Stomach smooth muscle (tissue), 2 donors: Measurements from ENCODE around the gene ITPR1.

ENCODE experiments used
- H3K27ac ChIP-seq: one replicate; pipeline ENCODE4 v1.7.0; 2013; ENCODE audit warnings: mild to moderate bottlenecking, low read length, inconsistent platforms
- H3K27me3 ChIP-seq, 2 donors: one replicate each; pipeline ENCODE4 v1.7.0; 2013; ENCODE audit warnings: low read length in 2 of 2; ENCODE audit not compliant: insufficient read depth in 2 of 2, control insufficient read depth in 1 of 2
- H3K36me3 ChIP-seq, 2 donors: one replicate each; pipeline ENCODE4 v1.7.0; 2013; ENCODE audit warnings: low read length in 2 of 2; ENCODE audit not compliant: control insufficient read depth in 2 of 2, insufficient read depth in 2 of 2
- H3K4me1 ChIP-seq: one replicate; pipeline ENCODE4 v1.7.0; 2013; ENCODE audit warnings: low read length; ENCODE audit not compliant: control insufficient read depth, insufficient read depth
- H3K4me3 ChIP-seq, 2 donors: one replicate each; pipeline ENCODE4 v1.7.0; 2013; ENCODE audit warnings: low read length in 2 of 2
- H3K9ac ChIP-seq, 2 donors: one replicate each; pipeline ENCODE4 v1.7.0; 2013; ENCODE audit warnings: low read length in 2 of 2, mild to moderate bottlenecking in 1 of 2
- H3K9me3 ChIP-seq, 2 donors: one replicate each; pipeline ENCODE4 v1.7.0; 2013; ENCODE audit warnings: low read length in 2 of 2; ENCODE audit not compliant: control insufficient read depth in 2 of 2
- donor health status: healthy.
- donor health status: Pancreatic carcinoma.

Gene ITPR1

DNA sequence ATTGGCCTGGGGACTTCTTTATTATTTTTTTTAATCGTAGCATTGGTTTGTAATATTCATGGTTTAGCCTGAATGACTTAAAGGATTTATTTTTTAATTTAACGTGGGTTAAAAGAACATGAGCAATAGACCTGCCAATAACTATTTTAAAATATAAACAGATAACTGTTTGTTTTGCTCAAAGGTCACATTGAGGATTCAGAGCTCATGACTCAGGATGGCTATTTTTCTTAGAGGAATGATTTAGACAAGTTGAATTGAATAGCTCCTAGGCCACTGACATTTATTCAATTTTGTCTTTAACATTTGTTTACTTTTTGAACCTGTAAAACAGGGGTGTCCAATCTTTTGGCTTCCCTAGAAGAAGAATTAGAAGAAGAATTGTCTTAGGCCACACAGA is 68.5 kb downstream of the ITPR1 start:
- H3K9me3 ChIP-seq = no peaks in the 10 kb centered on the region
- no peak overlapping the region for H3K27ac ChIP-seq
- H3K27me3 ChIP-seq = no peaks in the 10 kb centered on the region
- H3K4me3 ChIP-seq = no peak overlapping the region
- no peaks in the 10 kb centered on the region for H3K4me1 ChIP-seq
- no peaks in the 10 kb centered on the region for H3K36me3 ChIP-seq
- H3K9ac ChIP-seq = no peak overlapping the region

DNA sequence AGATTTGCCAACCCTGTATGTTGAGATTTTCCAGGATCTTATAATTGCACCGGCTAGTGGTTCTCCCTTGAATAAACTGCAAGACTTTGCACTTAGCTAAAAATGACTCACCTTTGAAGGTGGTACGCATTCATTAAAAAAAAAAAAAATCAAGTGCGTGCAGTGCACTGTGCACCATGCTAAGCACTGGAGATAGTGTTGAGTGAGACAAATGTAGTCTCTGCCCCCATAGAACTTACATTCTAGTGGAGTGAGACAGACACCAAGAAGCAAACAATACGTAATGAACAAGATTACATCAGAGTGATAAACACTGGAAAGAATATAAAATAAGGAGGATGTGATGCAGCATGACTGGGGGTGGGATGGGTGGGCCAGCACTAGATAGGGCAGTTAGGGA is 69.4 kb downstream of the ITPR1 start:
- Histone ChIP-seq H3K27me3 (no peaks in the 10 kb centered on the region), H3K4me1 (no peaks in the 10 kb centered on the region), H3K4me3 (no peak overlapping the region), H3K36me3 (no peaks in the 10 kb centered on the region), H3K9ac (no peak overlapping the region), H3K9me3 (no peaks in the 10 kb centered on the region), H3K27ac (no peak overlapping the region)

DNA sequence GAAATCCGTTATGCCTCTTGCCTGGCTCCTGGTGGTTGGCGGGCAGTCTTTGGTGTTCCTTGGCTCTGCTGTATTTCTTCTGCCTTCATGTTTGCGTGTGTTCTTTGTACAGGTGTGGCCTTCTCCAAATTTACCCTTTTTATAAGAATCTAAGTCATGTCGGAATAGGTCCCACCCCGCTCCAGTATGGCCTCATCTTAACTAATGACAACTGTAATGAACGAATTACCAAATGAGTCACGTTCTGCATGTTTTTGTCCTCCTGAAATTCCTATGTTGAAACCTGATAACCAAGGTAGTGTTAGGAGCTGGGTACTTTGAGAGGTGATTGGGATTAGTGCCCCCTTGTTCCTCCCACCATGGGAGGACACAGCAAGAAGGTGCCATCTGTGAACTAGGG is 71.1 kb downstream of the ITPR1 start:
- Histone ChIP-seq H3K4me3 (no peak overlapping the region), H3K36me3 (no peaks in the 10 kb centered on the region), H3K27me3 (no peaks in the 10 kb centered on the region), H3K27ac (no peak overlapping the region), H3K4me1 (no peaks in the 10 kb centered on the region), H3K9me3 (no peaks in the 10 kb centered on the region), H3K9ac (no peak overlapping the region)

DNA sequence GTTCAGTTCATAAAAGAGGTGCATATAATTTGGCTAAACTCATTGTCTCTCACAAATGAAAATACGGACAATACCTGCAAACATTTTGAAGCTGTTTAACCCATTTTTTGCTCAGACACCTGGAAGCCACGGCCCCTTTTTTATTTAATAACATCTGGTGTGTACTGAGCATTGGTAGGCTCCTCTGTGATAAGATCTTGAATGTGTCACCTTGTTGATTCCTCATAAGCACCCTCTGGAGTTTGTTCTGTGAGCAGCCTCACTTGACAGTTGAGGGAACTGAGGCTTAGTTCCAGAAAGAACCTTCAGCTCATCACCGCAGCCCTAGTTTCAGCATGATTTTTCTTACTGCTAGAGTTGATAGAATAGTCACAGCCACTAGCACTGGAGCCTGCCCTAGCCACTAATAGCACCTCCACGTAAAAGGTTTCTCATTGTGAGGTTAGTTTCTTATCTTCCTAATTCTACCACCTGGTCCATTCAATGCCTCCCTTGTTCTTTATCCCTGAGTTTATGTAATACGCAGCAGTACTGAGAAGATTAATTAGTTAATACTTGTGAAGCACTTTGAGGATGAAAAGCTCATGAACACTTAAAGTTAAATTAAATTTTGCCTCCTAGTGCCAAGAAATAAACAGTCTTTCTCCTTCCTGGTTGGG is 71.9 kb downstream of the ITPR1 start:
- H3K27me3 ChIP-seq = no peaks in the 10 kb centered on the region
- no peak overlapping the region for H3K27ac ChIP-seq
- no peaks in the 10 kb centered on the region for H3K36me3 ChIP-seq
- H3K4me3 ChIP-seq = no peak overlapping the region
- H3K4me1 ChIP-seq = no peaks in the 10 kb centered on the region
- no peaks in the 10 kb centered on the region for H3K9me3 ChIP-seq
- no peak overlapping the region for H3K9ac ChIP-seq

DNA sequence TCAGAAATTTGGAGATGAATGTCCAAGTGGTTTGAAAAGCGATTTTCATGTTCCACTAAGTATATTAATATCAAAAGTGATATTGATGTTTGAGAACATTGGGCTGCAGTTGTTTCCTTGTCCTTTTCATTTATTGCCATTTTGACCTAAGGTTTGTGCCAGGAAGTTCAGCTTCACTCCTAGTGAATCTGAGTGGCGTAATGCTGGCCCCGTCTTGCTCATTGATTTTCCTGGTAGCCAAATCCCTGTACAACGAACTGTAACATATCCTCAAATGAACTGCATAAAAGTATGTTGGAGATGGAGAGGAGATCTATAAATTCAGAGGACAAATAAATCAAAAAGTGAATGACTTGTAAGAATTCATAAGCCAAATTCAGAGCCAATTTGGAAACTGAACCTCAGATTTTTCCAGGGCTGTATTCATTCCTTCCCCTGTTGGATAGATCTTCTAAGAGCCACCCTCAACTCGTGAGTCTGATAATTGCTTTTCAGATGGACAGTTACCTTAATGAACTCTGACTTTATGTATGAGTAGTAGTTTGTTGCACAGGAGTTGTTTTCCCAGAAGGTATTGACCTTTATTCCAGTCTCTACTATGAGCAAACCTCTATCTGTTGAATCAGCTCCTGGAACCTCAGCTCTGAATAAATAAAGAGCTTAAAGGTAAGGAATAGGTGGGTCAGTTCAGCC is 72.8 kb downstream of the ITPR1 start:
- Histone ChIP-seq H3K27me3 (no peaks in the 10 kb centered on the region), H3K4me1 (no peaks in the 10 kb centered on the region), H3K27ac (no peak overlapping the region), H3K9me3 (no peaks in the 10 kb centered on the region), H3K9ac (no peak overlapping the region), H3K36me3 (no peaks in the 10 kb centered on the region), H3K4me3 (no peak overlapping the region)

DNA sequence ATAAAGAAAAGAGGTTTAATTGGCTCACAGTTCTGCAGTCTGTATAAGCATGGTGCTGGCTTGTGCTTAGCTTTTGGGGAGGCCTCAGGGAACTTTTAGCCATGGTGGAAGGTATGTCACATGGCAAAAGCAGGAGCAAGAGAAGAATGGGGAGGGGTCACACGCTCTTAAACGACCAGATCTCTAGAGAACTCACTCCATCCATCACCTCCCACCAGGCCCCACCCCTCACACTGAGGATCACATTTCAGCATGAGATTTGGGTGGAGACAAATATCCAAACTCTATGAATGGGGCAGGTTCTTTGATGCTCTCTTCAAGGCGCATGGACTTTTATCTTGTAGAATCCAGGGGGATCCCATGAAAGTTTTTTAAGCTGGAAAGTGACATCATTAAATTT is 75.7 kb downstream of the ITPR1 start:
- Histone ChIP-seq H3K27me3 (no peaks in the 10 kb centered on the region), H3K27ac (no peak overlapping the region), H3K4me1 (no peaks in the 10 kb centered on the region), H3K36me3 (no peaks in the 10 kb centered on the region), H3K9ac (no peak overlapping the region), H3K9me3 (no peaks in the 10 kb centered on the region), H3K4me3 (no peak overlapping the region)

DNA sequence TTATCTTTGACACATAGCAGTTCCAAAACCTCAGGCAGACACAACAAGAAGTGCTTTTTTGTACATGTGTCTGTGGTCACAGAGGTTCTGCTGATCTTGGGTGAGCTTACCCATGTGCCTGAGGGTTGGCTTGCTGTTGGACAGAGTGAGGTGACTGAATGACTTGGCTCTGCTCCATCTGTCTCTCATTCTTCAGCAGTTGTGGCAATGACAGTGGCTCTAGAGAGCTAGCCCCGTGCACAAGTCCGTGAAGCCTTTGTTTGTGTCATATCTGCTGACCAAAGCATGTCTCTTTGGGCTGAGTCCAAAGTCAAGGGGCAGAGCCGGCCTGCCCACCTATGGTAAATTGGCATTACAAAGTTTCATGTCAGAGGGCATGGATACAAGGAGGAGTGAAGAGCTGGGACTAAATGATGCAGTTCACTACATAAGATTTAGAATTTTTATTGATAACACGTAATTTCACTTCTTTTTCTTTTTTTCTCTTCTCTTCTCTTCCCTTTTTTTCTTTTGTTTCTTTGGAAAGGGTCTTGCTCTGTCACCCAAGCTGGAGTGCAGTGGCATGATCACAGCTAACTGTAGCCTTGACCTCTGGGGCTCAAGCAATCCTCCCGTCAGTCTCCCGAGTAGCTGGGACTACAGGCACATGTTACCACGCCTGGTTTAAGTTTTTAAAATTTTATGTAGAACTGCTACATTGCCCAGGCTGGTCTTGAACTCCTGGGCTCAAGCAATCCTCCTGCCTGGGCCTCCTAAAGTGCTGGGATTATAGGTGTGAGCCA is 77.9 kb downstream of the ITPR1 start:
- H3K9ac ChIP-seq = no peak overlapping the region
- no peak overlapping the region for H3K27ac ChIP-seq
- no peaks in the 10 kb centered on the region for H3K27me3 ChIP-seq
- H3K9me3 ChIP-seq = no peaks in the 10 kb centered on the region
- no peaks in the 10 kb centered on the region for H3K4me1 ChIP-seq
- H3K36me3 ChIP-seq = no peaks in the 10 kb centered on the region
- no peak overlapping the region for H3K4me3 ChIP-seq

DNA sequence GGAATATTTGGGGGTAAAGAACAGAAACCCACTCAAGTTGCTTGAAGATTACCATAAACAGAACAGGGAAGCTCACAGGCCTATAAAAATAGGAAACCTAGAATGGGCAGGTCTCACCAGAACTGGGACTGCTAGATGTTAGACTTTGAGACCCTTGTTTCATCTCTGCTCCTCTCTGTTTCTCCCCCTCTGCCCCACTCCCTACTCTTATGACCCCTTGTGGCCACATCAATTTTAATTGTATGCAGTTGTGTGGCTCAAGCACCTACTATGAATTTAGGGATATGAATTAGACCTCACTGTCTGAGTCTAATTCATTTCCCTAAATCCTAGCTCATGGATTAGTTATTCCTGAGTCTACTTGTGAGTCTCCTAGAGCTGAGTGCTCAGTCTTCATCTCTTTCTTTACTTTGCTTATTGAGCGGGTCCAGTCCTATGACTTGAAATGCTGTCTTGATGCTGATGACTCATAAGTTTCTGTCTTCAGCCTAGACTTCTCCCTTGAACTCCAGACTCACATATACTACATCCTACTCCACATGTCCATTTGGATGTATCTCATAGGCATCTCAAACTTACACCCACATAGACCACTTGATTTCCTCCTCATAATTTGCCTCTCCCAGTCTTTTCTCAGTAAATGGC is 78.7 kb downstream of the ITPR1 start:
- H3K36me3 ChIP-seq = no peaks in the 10 kb centered on the region

DNA sequence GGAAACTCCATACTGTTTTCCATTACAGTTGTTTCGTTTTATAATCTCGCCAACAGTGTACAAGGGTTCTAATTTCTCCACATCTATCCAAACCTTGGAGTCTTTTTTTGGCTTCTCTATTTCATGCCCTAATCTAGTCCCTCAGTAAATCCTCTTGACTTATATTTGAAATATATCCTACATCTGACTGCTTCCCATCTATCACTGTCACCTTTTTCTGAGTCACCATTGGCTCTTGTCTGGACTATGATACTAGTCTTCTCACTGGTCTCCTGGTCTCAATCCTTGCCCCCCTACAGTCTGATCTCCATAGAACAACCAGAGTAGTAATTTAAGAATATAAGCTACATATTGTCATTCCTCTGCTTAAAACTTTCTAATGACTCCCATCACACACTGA is 80.0 kb downstream of the ITPR1 start:
- Histone ChIP-seq H3K4me1 (no peaks in the 10 kb centered on the region), H3K27me3 (no peaks in the 10 kb centered on the region), H3K9me3 (no peaks in the 10 kb centered on the region), H3K9ac (no peak overlapping the region), H3K27ac (no peak overlapping the region), H3K4me3 (no peak overlapping the region), H3K36me3 (no peaks in the 10 kb centered on the region)

More for the DNA sequence above, 78.7 kb downstream of the ITPR1 start:
- no peaks in the 10 kb centered on the region for H3K9me3 ChIP-seq
- H3K9ac ChIP-seq = no peak overlapping the region
- H3K27me3 ChIP-seq = no peaks in the 10 kb centered on the region
- no peak overlapping the region for H3K27ac ChIP-seq
- no peak overlapping the region for H3K4me3 ChIP-seq
- no peaks in the 10 kb centered on the region for H3K4me1 ChIP-seq

DNA sequence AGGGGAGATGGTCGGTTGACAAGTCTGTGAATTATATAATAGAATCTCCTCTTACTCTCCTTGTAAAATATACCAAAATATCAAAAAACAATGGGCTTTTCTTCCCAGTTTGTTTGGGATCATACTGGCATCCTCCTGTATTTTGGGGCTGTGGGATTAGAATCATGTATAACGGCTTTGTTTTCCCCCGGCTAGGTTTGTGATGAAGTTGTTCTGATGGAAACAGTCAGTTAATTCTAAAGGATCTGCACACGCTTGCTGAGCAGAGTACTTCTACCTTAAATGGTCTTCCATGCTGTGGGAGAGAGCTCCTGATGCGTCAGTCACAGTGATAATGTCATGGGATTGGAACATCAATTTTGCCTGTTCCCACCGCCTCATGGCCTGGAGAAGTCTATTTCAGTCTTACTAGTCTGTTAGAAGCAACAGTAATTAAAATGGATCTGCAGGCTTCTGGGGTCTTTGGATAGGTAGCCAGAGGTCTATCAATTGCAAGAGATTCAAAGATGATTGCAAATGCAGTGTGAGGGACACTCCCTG is 81.3 kb downstream of the ITPR1 start:
- Histone ChIP-seq H3K27ac (no peak overlapping the region), H3K36me3 (no peaks in the 10 kb centered on the region), H3K9me3 (no peaks in the 10 kb centered on the region), H3K27me3 (no peaks in the 10 kb centered on the region), H3K4me1 (no peaks in the 10 kb centered on the region), H3K4me3 (no peak overlapping the region), H3K9ac (no peak overlapping the region)
